SK-N-SH (cell line): ENCODE data around the gene TGDS.

Experiments used
- FOXJ3 ChIP-seq: sonication (generic); formaldehyde crosslinking; IDR thresholded peaks from 2 replicates; pipeline ENCODE4 v1.5.1; 2020; ENCODE audit warnings: mild to moderate bottlenecking, missing genetic modification reagents
- FOXM1 ChIP-seq: IDR thresholded peaks from 2 replicates; pipeline ENCODE4 v1.4.0; 2012; ENCODE audit warnings: low read depth, mild to moderate bottlenecking
- JUND ChIP-seq: IDR thresholded peaks from 2 replicates; pipeline ENCODE4 v1.4.0; 2012
- MEF2A ChIP-seq: IDR thresholded peaks from 2 replicates; pipeline ENCODE4 v1.4.0; 2012; ENCODE audit warnings: low read depth, borderline replicate concordance
- MXI1 ChIP-seq: IDR thresholded peaks from 2 replicates; pipeline ENCODE4 v1.6.1; 2012; ENCODE audit warnings: mild to moderate bottlenecking, low read depth, low read length, improper control_type of control experiment
- NRF1 ChIP-seq: IDR thresholded peaks from 2 replicates; pipeline ENCODE4 v1.6.1; 2012; ENCODE audit warnings: low read depth, mild to moderate bottlenecking, low read length
- POLR2AphosphoS5 ChIP-seq: IDR thresholded peaks from 2 replicates; pipeline ENCODE4 v1.6.1; 2012; ENCODE audit warnings: low read depth, low read length
- SIN3A ChIP-seq: IDR thresholded peaks from 2 replicates; pipeline ENCODE4 v1.6.1; 2012; ENCODE audit warnings: low read depth, mild to moderate bottlenecking, low read length, moderate library complexity, borderline replicate concordance
- TAF1 ChIP-seq: IDR thresholded peaks from 2 replicates; pipeline ENCODE4 v1.6.1; 2012; ENCODE audit warnings: low read depth, mild to moderate bottlenecking, low read length, moderate library complexity, borderline replicate concordance
- TF ChIP-seq, protein P1 (sequence below): fragments of 200-600 bp; sonication (generic); IDR thresholded peaks from 2 replicates; pipeline ENCODE4 v1.6.1; 2017; ENCODE audit warnings: antibody characterized with exemption, mild to moderate bottlenecking, moderate library complexity
- TF ChIP-seq, protein P2 (sequence below): IDR thresholded peaks from 2 replicates; pipeline ENCODE4 v1.4.0; 2012; ENCODE audit warnings: low read depth
- TF ChIP-seq, protein P3 (sequence below): IDR thresholded peaks from 2 replicates; pipeline ENCODE4; 2012

DNA sequence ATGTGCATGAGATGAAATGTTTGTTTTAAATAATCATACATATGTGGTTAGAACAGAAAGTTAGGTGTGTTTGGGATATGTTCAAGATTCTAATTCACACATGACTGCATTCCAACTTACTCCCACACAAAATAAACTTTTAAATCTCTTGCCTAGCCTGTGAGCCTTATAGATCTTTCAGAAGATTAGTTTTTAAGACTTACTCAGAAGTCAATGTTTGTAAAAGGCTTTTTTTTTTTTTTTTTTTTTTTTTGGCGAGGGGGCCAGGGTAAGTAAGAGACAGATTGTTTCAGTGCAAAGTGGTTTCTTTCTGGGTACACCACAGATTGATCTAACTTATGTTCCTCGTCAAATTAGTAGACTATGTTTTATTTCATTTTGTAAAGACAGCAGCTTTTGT, 44.8 kb upstream of the TGDS start:
- TF ChIP-seq SIN3A = no peak
- TF ChIP-seq, protein P1, sequence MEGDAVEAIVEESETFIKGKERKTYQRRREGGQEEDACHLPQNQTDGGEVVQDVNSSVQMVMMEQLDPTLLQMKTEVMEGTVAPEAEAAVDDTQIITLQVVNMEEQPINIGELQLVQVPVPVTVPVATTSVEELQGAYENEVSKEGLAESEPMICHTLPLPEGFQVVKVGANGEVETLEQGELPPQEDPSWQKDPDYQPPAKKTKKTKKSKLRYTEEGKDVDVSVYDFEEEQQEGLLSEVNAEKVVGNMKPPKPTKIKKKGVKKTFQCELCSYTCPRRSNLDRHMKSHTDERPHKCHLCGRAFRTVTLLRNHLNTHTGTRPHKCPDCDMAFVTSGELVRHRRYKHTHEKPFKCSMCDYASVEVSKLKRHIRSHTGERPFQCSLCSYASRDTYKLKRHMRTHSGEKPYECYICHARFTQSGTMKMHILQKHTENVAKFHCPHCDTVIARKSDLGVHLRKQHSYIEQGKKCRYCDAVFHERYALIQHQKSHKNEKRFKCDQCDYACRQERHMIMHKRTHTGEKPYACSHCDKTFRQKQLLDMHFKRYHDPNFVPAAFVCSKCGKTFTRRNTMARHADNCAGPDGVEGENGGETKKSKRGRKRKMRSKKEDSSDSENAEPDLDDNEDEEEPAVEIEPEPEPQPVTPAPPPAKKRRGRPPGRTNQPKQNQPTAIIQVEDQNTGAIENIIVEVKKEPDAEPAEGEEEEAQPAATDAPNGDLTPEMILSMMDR = no peak
- no peak for TF ChIP-seq NRF1
- TF ChIP-seq, protein P2, sequence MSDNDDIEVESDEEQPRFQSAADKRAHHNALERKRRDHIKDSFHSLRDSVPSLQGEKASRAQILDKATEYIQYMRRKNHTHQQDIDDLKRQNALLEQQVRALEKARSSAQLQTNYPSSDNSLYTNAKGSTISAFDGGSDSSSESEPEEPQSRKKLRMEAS = no peak
- TF ChIP-seq FOXM1 = no peak
- TF ChIP-seq, protein P3, sequence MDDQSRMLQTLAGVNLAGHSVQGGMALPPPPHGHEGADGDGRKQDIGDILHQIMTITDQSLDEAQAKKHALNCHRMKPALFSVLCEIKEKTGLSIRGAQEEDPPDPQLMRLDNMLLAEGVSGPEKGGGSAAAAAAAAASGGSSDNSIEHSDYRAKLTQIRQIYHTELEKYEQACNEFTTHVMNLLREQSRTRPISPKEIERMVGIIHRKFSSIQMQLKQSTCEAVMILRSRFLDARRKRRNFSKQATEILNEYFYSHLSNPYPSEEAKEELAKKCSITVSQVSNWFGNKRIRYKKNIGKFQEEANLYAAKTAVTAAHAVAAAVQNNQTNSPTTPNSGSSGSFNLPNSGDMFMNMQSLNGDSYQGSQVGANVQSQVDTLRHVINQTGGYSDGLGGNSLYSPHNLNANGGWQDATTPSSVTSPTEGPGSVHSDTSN = no peak
- TF ChIP-seq POLR2AphosphoS5 = no peak
- no peak for TF ChIP-seq MEF2A
- no peak for TF ChIP-seq MXI1
- TF ChIP-seq TAF1 = no peak
- no peak for TF ChIP-seq FOXJ3 (CRISPR knock-in tag)
- no peak for TF ChIP-seq JUND
